ENCODE results near the gene LANCL2. TPM values are rescaled to one million over a fixed set of nuclear protein-coding genes. Genes with fewer than 3 reads are reported as not detected.

The LANCL2 gene
- total and polyA plus RNA-seq, 10 donors: 4.7 to 13.5 (median 9.6) TPM

GRCh38 chr7:55432506-55432905, 67.4 kb downstream of the LANCL2 start:
- Histone ChIP-seq H3K4me1 (peaks cover 0 to 6% (median 0%) of the 10 kb centered on the region in 6 donors), H3K4me3 (no peak overlapping the region), H3K27me3 (replicated peaks in 1 of 7) (no peaks in the 10 kb centered on the region), H3K36me3 (peaks cover 0 to 26% (median 4%) of the 10 kb centered on the region in 6 donors), H3K27ac (no peak overlapping the region), H3K9me3 (no peaks in the 10 kb centered on the region)
- DNase-seq: no peak
- no peak for TF ChIP-seq CTCF (IDR thresholded peaks at IDR 0.05 in 8 of 11, conservative IDR thresholded peaks at IDR 0.05 in 3 of 11)
- no peak for TF ChIP-seq POLR2A (IDR thresholded peaks at IDR 0.05)
- no peak for TF ChIP-seq POLR2AphosphoS5 (IDR thresholded peaks at IDR 0.05)
- WGBS, 5 donors: 68 to 86% (median 82%) methylated on average over 3 of the region's 3 CpGs
- intact Hi-C loops (cut with DNase I; ENCODE audit: low total_unique reads): loop anchor here (5.0 kb wide), 1 partner anchor 160 kb away; no protein-coding TSS in a partner anchor

GRCh38 chr7:55432939-55433784, 68.0 kb downstream of the LANCL2 start:
- no peaks in the 10 kb centered on the region for H3K27me3 ChIP-seq (replicated peaks in 1 of 7)
- H3K36me3 ChIP-seq: peaks cover 0 to 21% (median 1%) of the 10 kb centered on the region in 6 donors
- DNase-seq: no peak
- intact Hi-C loops (cut with DNase I; ENCODE audit: low total_unique reads): loop anchor here (5.0 kb wide), 1 partner anchor 159 kb away; no protein-coding TSS in a partner anchor
- H3K27ac ChIP-seq: no peak overlapping the region
- no peak overlapping the region for H3K4me3 ChIP-seq
- WGBS, 5 donors: 65 to 72% (median 70%) methylated on average over 13 of the region's 13 CpGs
- TF ChIP-seq POLR2A (IDR thresholded peaks at IDR 0.05): no peak
- TF ChIP-seq CTCF (IDR thresholded peaks at IDR 0.05 in 8 of 11, conservative IDR thresholded peaks at IDR 0.05 in 3 of 11): peak in 7 of 11 experiments; percentile 17 to 47 (median 31)
- no peak for TF ChIP-seq POLR2AphosphoS5 (IDR thresholded peaks at IDR 0.05)
- H3K9me3 ChIP-seq: no peaks in the 10 kb centered on the region
- H3K4me1 ChIP-seq: peaks cover 0 to 6% (median 0%) of the 10 kb centered on the region in 6 donors

GRCh38 chr7:55435466-55435865, 70.3 kb downstream of the LANCL2 start:
- H3K36me3 ChIP-seq: peaks cover 0 to 17% (median 0%) of the 10 kb centered on the region in 6 donors
- TF ChIP-seq POLR2AphosphoS5 (IDR thresholded peaks at IDR 0.05) (peak in 1 of 3 donors; percentile 5), CTCF (IDR thresholded peaks at IDR 0.05 in 8 of 11, conservative IDR thresholded peaks at IDR 0.05 in 3 of 11) (no peak), POLR2A (IDR thresholded peaks at IDR 0.05) (no peak)
- H3K27me3 ChIP-seq (replicated peaks in 1 of 7): no peaks in the 10 kb centered on the region
- H3K4me3 ChIP-seq: no peak overlapping the region
- intact Hi-C loops (cut with DNase I; ENCODE audit: low total_unique reads): no loop called here
- peaks cover 0 to 6% (median 0%) of the 10 kb centered on the region in 6 donors for H3K4me1 ChIP-seq
- no peak for DNase-seq
- no peaks in the 10 kb centered on the region for H3K9me3 ChIP-seq
- 76 to 96% (median 84%) methylated on average over 9 to 10 of the region's 10 CpGs for WGBS, 5 donors
- no peak overlapping the region for H3K27ac ChIP-seq

- no peak overlapping the region for H3K27ac ChIP-seq
- no peak for TF ChIP-seq CTCF (IDR thresholded peaks at IDR 0.05 in 8 of 11, conservative IDR thresholded peaks at IDR 0.05 in 3 of 11)
- TF ChIP-seq POLR2AphosphoS5 (IDR thresholded peaks at IDR 0.05): no peak
- TF ChIP-seq POLR2A (IDR thresholded peaks at IDR 0.05): no peak
- H3K36me3 ChIP-seq: peaks cover 0 to 12% (median 0%) of the 10 kb centered on the region in 6 donors
- H3K9me3 ChIP-seq: no peaks in the 10 kb centered on the region
- no peaks in the 10 kb centered on the region for H3K27me3 ChIP-seq (replicated peaks in 1 of 7)
- intact Hi-C loops (cut with DNase I; ENCODE audit: low total_unique reads): no loop called here
- DNase-seq: no peak
- 76 to 89% (median 79%) methylated on average over 10 of the region's 10 CpGs for WGBS, 5 donors
- peaks cover 0 to 6% (median 0%) of the 10 kb centered on the region in 6 donors for H3K4me1 ChIP-seq
- H3K4me3 ChIP-seq: no peak overlapping the region
Observed at GRCh38 chr7:55436457-55436856, 71.3 kb downstream of the LANCL2 start.
